ENCODE data around the gene HFE. TPM values are rescaled to one million over a fixed set of nuclear protein-coding genes. Genes with fewer than 3 reads are reported as not detected.

HFE gene
- total and polyA plus RNA-seq, 2 of the 13 experiments (the other 11 are each of a cell fraction or from before 2014, with no cell fraction given), result 3.7 to 6.3 TPM

- no peak for TF ChIP-seq HMG20A (CRISPR knock-in tag; IDR thresholded peaks at IDR 0.05; ENCODE audit: borderline replicate concordance)
- TF ChIP-seq ZNF644 (CRISPR knock-in tag; IDR thresholded peaks at IDR 0.05; ENCODE audit: low read depth), result no peak
- peak; percentile 70 for TF ChIP-seq ZNF281 (CRISPR knock-in tag; IDR thresholded peaks at IDR 0.05; ENCODE audit: borderline replicate concordance)
- peak; percentile 64 for TF ChIP-seq SALL1 (CRISPR knock-in tag; IDR thresholded peaks at IDR 0.05)
- TF ChIP-seq ZNF136 (CRISPR knock-in tag; IDR thresholded peaks at IDR 0.05; ENCODE audit: low read depth), result no peak
- TF ChIP-seq TCF7L2 (IDR thresholded peaks at IDR 0.05; ENCODE audit: low read depth, low read length), result no peak
- TF ChIP-seq ZNF460 (CRISPR knock-in tag; IDR thresholded peaks at IDR 0.05; ENCODE audit: borderline replicate concordance), result no peak
- TF ChIP-seq NFIB (CRISPR knock-in tag; IDR thresholded peaks at IDR 0.05; ENCODE audit: borderline replicate concordance), result no peak
- TF ChIP-seq NBN (conservative IDR thresholded peaks at IDR 0.05), result no peak
- TF ChIP-seq ZNF335 (CRISPR knock-in tag; IDR thresholded peaks at IDR 0.05), result no peak
- TF ChIP-seq DDIT3 (CRISPR knock-in tag; IDR thresholded peaks at IDR 0.05), result no peak
- no peak for TF ChIP-seq HMGA1 (CRISPR knock-in tag; conservative IDR thresholded peaks at IDR 0.05)
- no peak for TF ChIP-seq ZSCAN20 (CRISPR knock-in tag; IDR thresholded peaks at IDR 0.05; ENCODE audit: borderline replicate concordance)
- 0 out of 2 replicates have a peak, but pooled peaks have one; percentile 62 for TF ChIP-seq ZNF775 (CRISPR knock-in tag; IDR thresholded peaks at IDR 0.05; ENCODE audit: borderline replicate concordance)
- no peak for TF ChIP-seq ZBTB37 (CRISPR knock-in tag; IDR thresholded peaks at IDR 0.05)
- TF ChIP-seq KDM1A (CRISPR knock-in tag; IDR thresholded peaks at IDR 0.05), result no peak
- no peak for TF ChIP-seq NFIC (IDR thresholded peaks at IDR 0.05; ENCODE audit: low read length)
- TF ChIP-seq GMEB1 (CRISPR knock-in tag; IDR thresholded peaks at IDR 0.05; ENCODE audit: borderline replicate concordance), result no peak
- no peak for TF ChIP-seq ZBTB21 (CRISPR knock-in tag; IDR thresholded peaks at IDR 0.05)
- no peak for TF ChIP-seq ZNF451 (CRISPR knock-in tag; IDR thresholded peaks at IDR 0.05)
- no peak for TF ChIP-seq NCOR1 (IDR thresholded peaks at IDR 0.05; ENCODE audit: borderline replicate concordance, low read length)
- no peak for TF ChIP-seq IRX3 (CRISPR knock-in tag; IDR thresholded peaks at IDR 0.05; ENCODE audit: borderline replicate concordance, low read depth)
- no peak for TF ChIP-seq SRSF4 (IDR thresholded peaks at IDR 0.05; ENCODE audit: low read depth, low read length, poor library complexity, severe bottlenecking)
- TF ChIP-seq POLR2A (IDR thresholded peaks at IDR 0.05; ENCODE audit: insufficient read depth in 1 of 2, low read depth in 2 of 2, low read length in 2 of 2), result peak; percentile 20 to 55; a peak in 2 of 4 replicates
These were observed at the start of gene HFE (continued) for GRCh38 chr6:26087284-26088115.
